LNCaP clone FGC (cell line): Measurements from ENCODE around the gene RPN1.

Source experiments
- DNase-seq: peaks from one replicate; pipeline ENCODE4 v3.0.0-alpha.2; 2011; ENCODE audit warnings: low read depth
- H3K4me3 ChIP-seq: 2 replicates; pipeline ENCODE4 v1.5.1; 2011; ENCODE audit warnings: mild to moderate bottlenecking, low read depth, low read length, control low read depth
- CTCF ChIP-seq: IDR thresholded peaks from 2 replicates; pipeline ENCODE4 v1.5.1; 2012; ENCODE audit warnings: mild to moderate bottlenecking; ENCODE audit not compliant: control insufficient read depth, insufficient read depth; ENCODE audit errors: extremely low read depth

RPN1 gene

GRCh38 chr3:128617557-128618397 is 32.8 kb downstream of the RPN1 start:
- peak; percentile 84 for DNase-seq
- H3K4me3 ChIP-seq, result peak overlapping the region; percentile 98
- peak; percentile 82 for TF ChIP-seq CTCF

GRCh38 chr3:128617270-128617556 is 33.4 kb downstream of the RPN1 start:
- DNase-seq, result no peak
- peak overlapping the region; percentile 98 for H3K4me3 ChIP-seq
- TF ChIP-seq CTCF, result no peak

GRCh38 chr3:128616516-128617269 is 33.9 kb downstream of the RPN1 start:
- H3K4me3 ChIP-seq, result no peak overlapping the region
- DNase-seq, result no peak
- TF ChIP-seq CTCF, result no peak

GRCh38 chr3:128614076-128614475 is 36.5 kb downstream of the RPN1 start:
- no peak for DNase-seq
- no peak overlapping the region for H3K4me3 ChIP-seq
- no peak for TF ChIP-seq CTCF

GRCh38 chr3:128613083-128613829 is 37.4 kb downstream of the RPN1 start:
- TF ChIP-seq CTCF, result no peak
- DNase-seq, result no peak
- H3K4me3 ChIP-seq, result no peak overlapping the region

- H3K4me3 ChIP-seq, result no peak overlapping the region
- DNase-seq, result no peak
- TF ChIP-seq CTCF, result no peak
These were observed 40.1 kb downstream of the RPN1 start for GRCh38 chr3:128610451-128611070.
